CD4-positive, alpha-beta memory T cell (primary cell): Measurements from ENCODE around the gene TMEM198. TPM values are rescaled to one million over a fixed set of nuclear protein-coding genes. Genes with fewer than 3 reads are reported as not detected.

ENCODE experiments used
- CTCF ChIA-PET: fragments of 350-600 bp; sonication (Branson Sonifier 250); formaldehyde crosslinking; loops from one replicate; lab custom pipeline; 2021; ENCODE audit warnings: inconsistent platforms; ENCODE audit not compliant: partially characterized antibody; lab: Charles Lee
- POLR2A ChIA-PET: fragments of 350-600 bp; sonication (Branson Sonifier 250); formaldehyde crosslinking; loops from one replicate; lab custom pipeline; 2021; ENCODE audit not compliant: partially characterized antibody; lab: Charles Lee
- DNase-seq, 5 donors: peaks; one replicate each; pipeline versions ENCODE4 v3.0.0 to v3.0.0-alpha.2; 2020 to 2022; ENCODE audit warnings: mixed read lengths in 1 of 5
- H3K27ac ChIP-seq: one replicate; pipeline ENCODE4 v1.7.0; 2013; ENCODE audit warnings: low read depth, low read length
- H3K27me3 ChIP-seq: 2 replicates; pipeline ENCODE4 v1.7.0; 2013; ENCODE audit warnings: mild to moderate bottlenecking, low read length, moderate library complexity; ENCODE audit not compliant: insufficient read depth
- H3K36me3 ChIP-seq: 2 replicates; pipeline ENCODE4 v1.7.0; 2013; ENCODE audit warnings: mild to moderate bottlenecking, low read length, moderate library complexity; ENCODE audit not compliant: insufficient read depth
- H3K4me1 ChIP-seq: 2 replicates; pipeline ENCODE4 v1.7.0; 2013; ENCODE audit warnings: mild to moderate bottlenecking, low read length, moderate library complexity; ENCODE audit not compliant: insufficient read depth
- H3K4me3 ChIP-seq, 2 donors: one replicate each; pipeline ENCODE4 v1.7.0; 2013; ENCODE audit warnings: low read length in 2 of 2, mild to moderate bottlenecking in 1 of 2
- H3K9me3 ChIP-seq, 2 donors: one replicate each; pipeline ENCODE4 v1.7.0; 2013; ENCODE audit warnings: low read length in 2 of 2, control low read depth in 1 of 2; ENCODE audit not compliant: control insufficient read depth in 1 of 2
- H3K27ac Mint-ChIP-seq, 7 donors: one replicate each; pipeline ENCODE4 v1.8.0; 2020 to 2021; ENCODE audit warnings: mixed read lengths in 7 of 7, mild to moderate bottlenecking in 6 of 7, inconsistent platforms in 3 of 7, moderate library complexity in 3 of 7
- H3K27me3 Mint-ChIP-seq, 2 donors: one replicate each; pipeline ENCODE4 v1.8.0; 2020 to 2021; ENCODE audit warnings: mixed read lengths in 2 of 2
- H3K36me3 Mint-ChIP-seq, 2 donors: one replicate each; pipeline ENCODE4 v1.8.0; 2020 to 2021; ENCODE audit warnings: mixed read lengths in 2 of 2, inconsistent platforms in 1 of 2, mild to moderate bottlenecking in 1 of 2
- H3K4me1 Mint-ChIP-seq, 4 donors: one replicate each; pipeline ENCODE4 v1.8.0; 2020 to 2021; ENCODE audit warnings: mixed read lengths in 4 of 4, mild to moderate bottlenecking in 1 of 4
- H3K4me3 Mint-ChIP-seq, 8 donors: one replicate each; pipeline ENCODE4 v1.8.0; 2020 to 2021; ENCODE audit warnings: mixed read lengths in 8 of 8, mild to moderate bottlenecking in 7 of 8, moderate library complexity in 6 of 8, inconsistent platforms in 3 of 8
- H3K9me3 Mint-ChIP-seq, 8 donors: one replicate each; pipeline ENCODE4 v1.8.0; 2020 to 2021; ENCODE audit warnings: mixed read lengths in 8 of 8, mild to moderate bottlenecking in 5 of 8, inconsistent platforms in 3 of 8, moderate library complexity in 1 of 8
- intact Hi-C: fragments of 100-400 bp; cut with micrococcal nuclease; formaldehyde crosslinking; loops from one replicate; pipeline ENCODE4 v1.15.1; 2023
- polyA plus RNA-seq, 2 donors: library from polyadenylated mRNA; unstranded; fragments of 300-500 nt; fragmentation: Illumina TruSeq; gene quantifications; one replicate each; pipeline ENCODE4 v1.2.3, GENCODE V29; 2021
- total RNA-seq, 2 experiments: library from RNA; stranded (reverse); gene quantifications; one replicate each; pipeline ENCODE4 v1.2.3, GENCODE V29; 2021

TMEM198 gene
- total and polyA plus RNA-seq, 4 experiments from 2014 or later, result 0.67 to 0.76 TPM; not detected in 2

DNA sequence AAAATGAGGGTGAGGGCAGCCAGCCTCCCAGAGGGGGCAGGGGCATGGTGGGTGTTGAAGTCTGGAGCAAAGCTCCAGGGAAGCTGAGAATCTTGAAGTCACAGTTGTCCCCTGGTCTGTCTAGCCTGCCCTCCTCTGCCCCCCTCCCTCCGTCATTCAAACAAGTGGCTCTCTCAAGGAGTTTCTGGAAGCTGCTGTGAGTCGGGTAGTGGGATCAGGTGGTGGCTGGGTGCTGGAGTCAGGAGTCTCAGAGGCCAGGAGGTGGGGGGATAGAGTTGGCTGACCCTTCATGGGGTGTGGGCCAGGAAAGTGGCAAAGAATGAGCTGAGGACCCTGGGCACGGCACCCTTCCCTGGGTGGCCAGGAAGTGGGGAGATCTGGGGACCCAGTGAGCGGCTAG is 30.0 kb upstream of the TMEM198 start:
- DNase-seq, result no peak
- Histone ChIP-seq H3K36me3 (no peaks in the 10 kb centered on the region), H3K27me3 (peaks cover 10% of the 10 kb centered on the region), H3K9me3 (no peaks in the 10 kb centered on the region), H3K27ac (no peak overlapping the region), H3K4me3 (no peak overlapping the region), H3K4me1 (peaks cover 25% of the 10 kb centered on the region)
- Mint-ChIP-seq H3K4me1 (peaks cover 9 to 33% (median 20%) of the 10 kb centered on the region in 4 donors), H3K27me3 (peaks cover 66 to 72% of the 10 kb centered on the region in 2 donors), H3K27ac (peak overlapping the region in 1 of 7 donors; percentile 8), H3K36me3 (peaks cover 0 to 1% of the 10 kb centered on the region in 2 donors), H3K9me3 (no peaks in the 10 kb centered on the region), H3K4me3 (peak overlapping the region in 5 of 8 donors; percentile 15 to 52 (median 26))
- ChIA-PET CTCF (interaction anchor here (0.9 to 1.0 kb wide), 2 partner anchors 14 to 18 kb away, joined by 3 read pairs; a partner anchor contains a TSS), POLR2A (no interaction called here)
- intact Hi-C loops, result no loop called here

DNA sequence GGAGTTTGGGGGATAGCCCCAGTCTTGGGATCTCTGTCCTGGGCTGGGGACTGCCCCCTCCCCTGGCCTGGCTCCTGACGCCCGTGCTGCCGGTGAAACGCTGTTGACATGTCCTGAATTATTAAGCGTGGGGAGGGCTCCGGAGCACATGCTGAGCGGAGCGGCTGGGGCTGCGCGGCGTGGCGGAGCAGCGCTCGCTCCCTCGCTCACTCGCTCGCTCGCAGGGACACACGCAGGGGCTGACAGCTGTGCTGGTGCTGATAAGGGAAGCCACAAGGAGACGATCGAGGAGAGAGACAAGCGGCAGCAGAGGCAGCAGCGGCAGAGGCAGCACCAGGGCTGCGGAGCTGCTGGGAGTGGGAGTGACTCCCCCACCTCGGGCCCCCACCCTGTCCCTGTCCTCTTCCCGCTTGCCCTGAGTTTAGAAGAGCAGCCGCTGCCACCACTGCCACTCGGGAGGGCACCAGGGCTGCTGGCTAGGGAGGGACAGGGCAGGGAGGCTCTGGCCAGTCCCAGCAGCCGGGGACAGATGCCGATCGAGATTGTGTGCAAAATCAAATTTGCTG is 29.5 kb upstream of the TMEM198 start, which contains the start of gene ASIC4:
Gene ASIC4, plus strand, starts transcription at position 287 of the 566 bp plus-strand sequence. Its CDS starts 243 bp downstream, at position 530.
- DNase-seq, result no peak
- Histone ChIP-seq H3K9me3 (no peaks in the 10 kb centered on the region), H3K4me3 (no peak within 1 kb of the TSS), H3K27me3 (peaks cover 10% of the 10 kb centered on the region), H3K36me3 (no peaks in the 10 kb centered on the region), H3K27ac (no peak within 1 kb of the TSS), H3K4me1 (peaks cover 24% of the 10 kb centered on the region)
- intact Hi-C loops, result no loop called here
- POLR2A ChIA-PET, result no interaction called here
- Mint-ChIP-seq H3K36me3 (peaks cover 0 to 1% of the 10 kb centered on the region in 2 donors), H3K27ac (peak within 1 kb of the TSS in 1 of 7 donors; percentile 8), H3K4me3 (peak within 1 kb of the TSS in 6 of 8 donors; percentile 15 to 67 (median 26)), H3K27me3 (peaks cover 69 to 73% of the 10 kb centered on the region in 2 donors), H3K9me3 (no peaks in the 10 kb centered on the region), H3K4me1 (peaks cover 10 to 33% (median 20%) of the 10 kb centered on the region in 4 donors)
- CTCF ChIA-PET, result interaction anchor here (0.9 to 1.0 kb wide), 2 partner anchors 14 to 18 kb away, joined by 3 read pairs; a partner anchor contains a TSS

- Histone ChIP-seq H3K27ac (no peak overlapping the region), H3K36me3 (no peaks in the 10 kb centered on the region), H3K4me1 (peaks cover 19% of the 10 kb centered on the region), H3K27me3 (peaks cover 10% of the 10 kb centered on the region), H3K4me3 (no peak overlapping the region), H3K9me3 (no peaks in the 10 kb centered on the region)
- no peak overlapping the region for H3K27ac Mint-ChIP-seq
- peak overlapping the region in 2 of 8 donors; percentile 15 to 17 for H3K4me3 Mint-ChIP-seq
- H3K27me3 Mint-ChIP-seq, result peaks cover 67 to 73% of the 10 kb centered on the region in 2 donors
- ChIA-PET POLR2A (no interaction called here), CTCF (interaction anchor here (2.3 kb wide), 1 partner anchor 15 kb away, joined by 13 read pairs; no protein-coding TSS in a partner anchor)
- no peaks in the 10 kb centered on the region for H3K36me3 Mint-ChIP-seq
- intact Hi-C loops, result no loop called here
- peaks cover 7 to 27% (median 15%) of the 10 kb centered on the region in 4 donors for H3K4me1 Mint-ChIP-seq
- no peaks in the 10 kb centered on the region for H3K9me3 Mint-ChIP-seq
- DNase-seq, result no peak
Measured at GRCh38 chr2:219514836-219515235, 29.0 kb upstream of the TMEM198 start.

- Mint-ChIP-seq H3K4me3 (peak overlapping the region in 1 of 8 donors; percentile 50), H3K27me3 (peaks cover 70% of the 10 kb centered on the region in 2 donors), H3K4me1 (peaks cover 4 to 19% (median 9%) of the 10 kb centered on the region in 4 donors), H3K36me3 (no peaks in the 10 kb centered on the region), H3K27ac (peak overlapping the region in 1 of 7 donors; percentile 65), H3K9me3 (no peaks in the 10 kb centered on the region)
- peaks cover 11% of the 10 kb centered on the region for H3K4me1 ChIP-seq
- peaks cover 3% of the 10 kb centered on the region for H3K27me3 ChIP-seq
- H3K27ac ChIP-seq, result no peak overlapping the region
- no peaks in the 10 kb centered on the region for H3K9me3 ChIP-seq
- intact Hi-C loops, result no loop called here
- no peak overlapping the region for H3K4me3 ChIP-seq
- ChIA-PET CTCF (interaction anchor here (1.5 to 2.3 kb wide), 2 partner anchors 14 to 21 kb away, joined by 4 to 13 read pairs; a partner anchor contains a TSS), POLR2A (no interaction called here)
- no peaks in the 10 kb centered on the region for H3K36me3 ChIP-seq
- DNase-seq, result no peak
Measured at GRCh38 chr2:219515874-219516629, 27.8 kb upstream of the TMEM198 start.

DNA sequence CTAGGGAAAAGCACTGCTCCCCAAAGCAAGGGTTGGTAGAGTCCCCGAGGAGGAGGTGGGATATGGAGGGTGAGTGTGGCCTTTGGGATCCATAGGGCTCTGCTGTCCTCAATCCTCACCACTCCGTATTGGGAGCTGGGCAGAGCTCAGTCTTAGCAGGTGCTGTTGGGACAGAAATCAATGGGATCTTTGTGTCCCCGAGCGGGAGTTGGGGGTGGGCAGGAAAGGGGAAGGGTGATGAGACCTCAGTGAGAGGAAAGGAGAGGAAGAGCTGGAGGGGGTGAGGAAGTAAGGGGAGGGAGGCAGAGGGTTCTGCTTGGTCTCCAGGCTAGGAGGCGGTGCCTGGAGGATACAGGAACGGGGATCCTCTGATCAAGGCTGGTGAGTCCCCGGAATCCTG is 26.9 kb upstream of the TMEM198 start:
- ChIA-PET CTCF (interaction anchor here (1.5 to 2.3 kb wide), 2 partner anchors 13 to 21 kb away, joined by 4 to 13 read pairs; a partner anchor contains a TSS), POLR2A (interaction anchor here (0.9 kb wide), 1 partner anchor 7 kb away, joined by 3 read pairs; no protein-coding TSS in a partner anchor)
- no peaks in the 10 kb centered on the region for H3K36me3 Mint-ChIP-seq
- H3K27me3 ChIP-seq, result peaks cover 10% of the 10 kb centered on the region
- H3K27me3 Mint-ChIP-seq, result peaks cover 73% of the 10 kb centered on the region in 2 donors
- no peaks in the 10 kb centered on the region for H3K9me3 Mint-ChIP-seq
- intact Hi-C loops, result no loop called here
- no peaks in the 10 kb centered on the region for H3K9me3 ChIP-seq
- H3K4me1 Mint-ChIP-seq, result peaks cover 7 to 26% (median 13%) of the 10 kb centered on the region in 4 donors
- H3K4me3 Mint-ChIP-seq, result no peak overlapping the region
- no peak overlapping the region for H3K4me3 ChIP-seq
- no peak overlapping the region for H3K27ac ChIP-seq
- H3K27ac Mint-ChIP-seq, result no peak overlapping the region
- H3K36me3 ChIP-seq, result no peaks in the 10 kb centered on the region
- DNase-seq, result no peak
- peaks cover 11% of the 10 kb centered on the region for H3K4me1 ChIP-seq

DNA sequence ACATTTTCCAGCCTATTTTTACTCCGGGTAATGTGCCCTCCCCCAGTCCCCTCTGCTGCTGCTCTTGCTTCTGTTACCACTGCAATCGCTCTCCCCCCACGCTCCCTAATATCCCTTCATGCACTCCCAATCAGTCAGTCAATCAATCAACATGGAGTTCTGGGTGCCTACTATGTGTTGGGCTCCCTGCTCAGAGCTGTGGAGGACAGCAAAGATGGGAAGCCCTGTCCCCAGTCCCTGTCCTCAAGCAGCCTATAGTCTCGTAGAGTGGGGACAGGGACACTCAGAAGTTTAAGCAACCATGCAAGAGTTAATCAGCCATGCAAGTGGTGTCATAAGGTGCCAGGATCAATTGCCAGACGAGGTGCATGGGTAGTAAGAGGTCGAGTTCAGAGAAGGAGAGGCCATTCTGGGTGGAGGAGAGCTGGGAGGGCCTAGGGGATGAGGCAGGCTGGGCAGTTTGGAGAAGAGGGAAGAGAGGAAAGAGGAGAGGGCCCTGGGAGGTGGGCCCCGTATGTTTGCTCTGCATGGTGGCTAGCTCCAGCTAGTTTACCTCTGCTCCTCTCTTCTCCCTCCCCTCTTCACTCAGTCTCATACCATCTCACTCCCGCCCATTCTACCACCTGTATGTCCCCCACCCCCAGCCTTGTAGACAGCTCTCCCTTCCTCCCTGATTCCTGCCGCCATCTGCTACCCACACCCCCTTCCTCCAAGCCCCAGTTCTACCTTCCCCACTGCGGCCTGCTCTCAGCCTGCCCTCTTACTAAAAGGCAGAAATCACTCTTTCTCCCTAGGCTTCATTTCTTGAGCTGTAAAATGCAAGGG is 25.7 kb upstream of the TMEM198 start:
- POLR2A ChIA-PET, result no interaction called here
- H3K4me1 Mint-ChIP-seq, result peaks cover 9 to 25% (median 15%) of the 10 kb centered on the region in 4 donors
- H3K27ac Mint-ChIP-seq, result no peak overlapping the region
- no peak for DNase-seq
- peaks cover 12% of the 10 kb centered on the region for H3K27me3 ChIP-seq
- CTCF ChIA-PET, result interaction anchor here (0.7 to 4.1 kb wide), 5 partner anchors 9 to 24 kb away, joined by 3 to 23 read pairs (median 10); no protein-coding TSS in a partner anchor
- no peaks in the 10 kb centered on the region for H3K9me3 Mint-ChIP-seq
- no peaks in the 10 kb centered on the region for H3K36me3 Mint-ChIP-seq
- intact Hi-C loops, result no loop called here
- H3K27ac ChIP-seq, result no peak overlapping the region
- peaks cover 67 to 69% of the 10 kb centered on the region in 2 donors for H3K27me3 Mint-ChIP-seq
- H3K4me3 ChIP-seq, result no peak overlapping the region
- H3K4me1 ChIP-seq, result peaks cover 13% of the 10 kb centered on the region
- H3K36me3 ChIP-seq, result no peaks in the 10 kb centered on the region
- H3K9me3 ChIP-seq, result no peaks in the 10 kb centered on the region
- H3K4me3 Mint-ChIP-seq, result peak overlapping the region in 1 of 8 donors; percentile 6
